PFSK-1 (cell line): ENCODE results near the gene LRP3.

Experiments
- FOXP2 ChIP-seq: optimal IDR thresholded peaks from 2 replicates; pipeline ENCODE3; 2011; ENCODE audit warnings: borderline replicate concordance, control low read depth, inconsistent platforms; ENCODE audit not compliant: insufficient read depth; ENCODE audit errors: extremely low read length, extremely low read depth
- POLR2AphosphoS5 ChIP-seq: IDR thresholded peaks from 2 replicates; pipeline ENCODE4 v1.6.1; 2012; ENCODE audit warnings: low read depth, mild to moderate bottlenecking, control low read depth, low read length, moderate library complexity
- SIN3A ChIP-seq: IDR thresholded peaks from 2 replicates; pipeline ENCODE4 v1.6.1; 2012; ENCODE audit warnings: mild to moderate bottlenecking, low read length, moderate library complexity, borderline replicate concordance; ENCODE audit not compliant: insufficient read depth
- TAF1 ChIP-seq: IDR thresholded peaks from 2 replicates; pipeline ENCODE4 v1.6.1; 2012; ENCODE audit warnings: low read length, control low read depth, borderline replicate concordance; ENCODE audit not compliant: insufficient read depth
- TF ChIP-seq, protein P1 (sequence below), 2 experiments: IDR thresholded peaks; 2 replicates each; pipeline versions ENCODE4 v1.6.1 to v1.8.0; 2011 to 2012; ENCODE audit warnings: low read depth in 2 of 2, low read length in 2 of 2, control low read depth in 1 of 2, inconsistent platforms in 1 of 2, mild to moderate bottlenecking in 1 of 2, moderate library complexity in 1 of 2; ENCODE audit not compliant: insufficient read depth in 1 of 2

Gene LRP3

DNA sequence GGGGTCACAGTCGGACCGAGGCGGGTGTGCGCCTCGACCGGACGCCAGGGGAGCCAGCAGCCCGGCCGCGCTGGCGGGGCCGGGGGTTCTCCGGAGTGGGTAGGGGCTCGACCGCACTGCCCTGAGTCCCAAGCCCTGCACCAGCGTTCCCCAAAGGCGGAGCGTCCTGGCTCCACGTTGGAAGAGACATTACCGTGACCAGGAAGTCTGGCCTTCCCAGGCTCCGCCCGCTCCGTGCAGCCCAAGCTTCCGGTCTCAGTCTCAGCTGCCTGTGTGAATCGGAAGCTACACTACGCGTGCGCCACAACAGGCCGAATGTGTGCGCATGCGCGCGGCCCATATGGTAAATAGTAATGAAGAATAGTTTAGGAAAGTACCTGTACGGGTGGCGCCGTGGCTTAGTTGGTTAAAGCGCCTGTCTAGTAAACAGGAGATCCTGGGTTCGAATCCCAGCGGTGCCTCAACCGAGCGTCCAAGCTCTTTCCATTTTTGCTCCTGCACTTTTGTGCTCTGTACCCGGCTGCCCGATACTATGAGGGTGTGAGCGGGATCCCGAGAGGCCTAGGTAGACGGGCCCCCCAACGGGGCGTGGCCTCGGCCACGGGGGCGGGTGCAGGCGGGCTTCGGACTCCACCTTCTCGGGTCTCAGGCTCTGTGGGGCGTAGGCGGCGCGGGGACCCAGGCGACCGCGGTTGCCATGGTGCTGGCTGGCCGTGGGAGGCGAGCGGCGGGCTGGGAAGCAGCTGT is 17.3 kb upstream of the LRP3 start:
- TF ChIP-seq FOXP2 (peak; percentile 86), POLR2AphosphoS5 (peak; percentile 95), TAF1 (peak; percentile 87; the same call in 1 of the 2 replicates), SIN3A (0 out of 2 replicates have a peak, but pooled peaks have one; percentile 51)
- TF ChIP-seq, protein P1, sequence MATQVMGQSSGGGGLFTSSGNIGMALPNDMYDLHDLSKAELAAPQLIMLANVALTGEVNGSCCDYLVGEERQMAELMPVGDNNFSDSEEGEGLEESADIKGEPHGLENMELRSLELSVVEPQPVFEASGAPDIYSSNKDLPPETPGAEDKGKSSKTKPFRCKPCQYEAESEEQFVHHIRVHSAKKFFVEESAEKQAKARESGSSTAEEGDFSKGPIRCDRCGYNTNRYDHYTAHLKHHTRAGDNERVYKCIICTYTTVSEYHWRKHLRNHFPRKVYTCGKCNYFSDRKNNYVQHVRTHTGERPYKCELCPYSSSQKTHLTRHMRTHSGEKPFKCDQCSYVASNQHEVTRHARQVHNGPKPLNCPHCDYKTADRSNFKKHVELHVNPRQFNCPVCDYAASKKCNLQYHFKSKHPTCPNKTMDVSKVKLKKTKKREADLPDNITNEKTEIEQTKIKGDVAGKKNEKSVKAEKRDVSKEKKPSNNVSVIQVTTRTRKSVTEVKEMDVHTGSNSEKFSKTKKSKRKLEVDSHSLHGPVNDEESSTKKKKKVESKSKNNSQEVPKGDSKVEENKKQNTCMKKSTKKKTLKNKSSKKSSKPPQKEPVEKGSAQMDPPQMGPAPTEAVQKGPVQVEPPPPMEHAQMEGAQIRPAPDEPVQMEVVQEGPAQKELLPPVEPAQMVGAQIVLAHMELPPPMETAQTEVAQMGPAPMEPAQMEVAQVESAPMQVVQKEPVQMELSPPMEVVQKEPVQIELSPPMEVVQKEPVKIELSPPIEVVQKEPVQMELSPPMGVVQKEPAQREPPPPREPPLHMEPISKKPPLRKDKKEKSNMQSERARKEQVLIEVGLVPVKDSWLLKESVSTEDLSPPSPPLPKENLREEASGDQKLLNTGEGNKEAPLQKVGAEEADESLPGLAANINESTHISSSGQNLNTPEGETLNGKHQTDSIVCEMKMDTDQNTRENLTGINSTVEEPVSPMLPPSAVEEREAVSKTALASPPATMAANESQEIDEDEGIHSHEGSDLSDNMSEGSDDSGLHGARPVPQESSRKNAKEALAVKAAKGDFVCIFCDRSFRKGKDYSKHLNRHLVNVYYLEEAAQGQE (IDR thresholded peaks at IDR 0.05; ENCODE audit: insufficient read depth in 1 of 2, low read depth in 2 of 2, low read length in 2 of 2): no peak

DNA sequence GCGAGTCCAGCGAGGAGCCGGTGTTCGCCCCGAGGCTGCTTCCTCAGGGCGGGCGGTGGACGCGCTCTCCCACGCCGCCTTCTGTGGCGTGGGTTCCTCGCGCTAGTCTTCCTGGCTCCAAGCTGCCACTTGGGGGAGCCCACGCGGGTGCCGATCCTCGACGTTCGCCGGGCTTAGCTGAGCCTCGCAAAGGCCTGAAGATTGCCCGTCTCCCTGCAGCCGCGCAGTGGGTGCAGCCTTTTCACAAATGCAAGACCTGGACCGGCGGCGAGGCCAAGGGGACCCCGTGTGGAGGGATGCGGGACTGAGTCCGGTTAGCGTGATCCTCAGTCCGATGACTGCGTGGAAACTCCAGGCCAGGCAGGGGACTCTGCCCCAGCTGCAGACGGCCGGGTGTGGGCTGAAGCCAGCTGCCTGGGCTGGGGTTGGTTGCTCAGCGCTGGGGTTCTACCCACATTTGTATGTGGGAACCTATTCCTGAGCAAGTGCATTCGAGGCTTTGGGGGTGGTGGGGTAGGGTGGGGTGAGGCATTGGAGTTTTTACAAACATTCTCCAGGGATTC is 16.6 kb upstream of the LRP3 start:
- TF ChIP-seq TAF1: no peak
- TF ChIP-seq SIN3A: no peak
- TF ChIP-seq FOXP2: no peak
- no peak for TF ChIP-seq POLR2AphosphoS5
- TF ChIP-seq, protein P1 (IDR thresholded peaks at IDR 0.05; ENCODE audit: insufficient read depth in 1 of 2, low read depth in 2 of 2, low read length in 2 of 2): no peak

DNA sequence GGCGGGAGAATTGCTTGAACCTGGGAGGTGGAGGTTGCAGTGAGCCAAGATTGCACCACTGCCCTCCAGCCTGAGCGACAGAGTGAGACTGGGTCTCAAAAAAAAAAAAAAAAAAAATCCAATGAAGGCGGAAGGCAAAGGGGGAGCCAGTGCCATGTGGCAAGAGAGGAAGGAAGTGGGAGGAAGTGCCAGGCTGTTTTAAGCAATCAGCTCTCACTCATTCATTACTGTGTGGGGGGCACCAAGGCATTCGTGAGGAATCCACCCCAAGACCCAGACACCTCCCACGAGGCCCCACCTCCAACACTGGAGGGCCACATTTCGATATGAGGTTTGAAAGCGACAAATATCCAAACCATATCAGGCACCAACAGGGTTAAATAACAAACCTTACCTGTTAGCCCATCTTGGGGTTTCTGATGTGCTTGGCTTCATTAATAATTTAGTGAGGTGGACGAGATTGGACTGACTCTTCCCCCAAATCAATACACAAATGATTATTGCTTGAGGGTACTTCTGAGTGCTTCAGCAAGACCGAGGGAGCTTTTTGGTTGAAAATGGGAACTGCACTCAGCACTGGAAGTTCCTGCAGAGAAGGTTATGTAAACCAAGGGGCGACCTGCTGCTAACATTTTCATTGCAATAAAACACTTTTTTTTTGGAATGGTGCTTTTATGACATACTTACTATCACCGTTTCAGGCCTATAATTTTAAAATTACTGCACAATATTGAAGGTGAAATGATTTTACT is 7.5 kb upstream of the LRP3 start:
- TF ChIP-seq FOXP2 (no peak), TAF1 (no peak), POLR2AphosphoS5 (no peak), SIN3A (no peak)
- TF ChIP-seq, protein P1 (IDR thresholded peaks at IDR 0.05; ENCODE audit: insufficient read depth in 1 of 2, low read depth in 2 of 2, low read length in 2 of 2): no peak

DNA sequence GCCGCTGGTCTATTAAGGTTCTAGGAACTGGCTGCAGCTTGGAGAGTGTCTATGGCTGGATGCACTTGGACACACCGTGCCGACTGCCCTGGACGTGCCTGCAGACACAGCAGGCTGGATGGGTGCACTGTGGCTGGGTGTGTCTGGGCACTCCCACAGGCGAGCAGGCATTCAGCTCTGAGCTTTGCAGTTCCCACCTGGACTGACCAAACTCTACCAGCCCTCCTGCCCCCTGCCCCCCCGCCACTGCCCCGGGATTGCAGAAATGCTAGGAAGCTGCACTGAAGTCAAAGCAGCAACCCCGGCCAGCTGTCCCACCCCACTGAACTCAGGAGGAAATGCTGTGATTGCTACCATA is 7.0 kb upstream of the LRP3 start:
- TF ChIP-seq POLR2AphosphoS5 (no peak), TAF1 (no peak), FOXP2 (no peak), SIN3A (no peak)
- TF ChIP-seq, protein P1 (IDR thresholded peaks at IDR 0.05; ENCODE audit: insufficient read depth in 1 of 2, low read depth in 2 of 2, low read length in 2 of 2): no peak

DNA sequence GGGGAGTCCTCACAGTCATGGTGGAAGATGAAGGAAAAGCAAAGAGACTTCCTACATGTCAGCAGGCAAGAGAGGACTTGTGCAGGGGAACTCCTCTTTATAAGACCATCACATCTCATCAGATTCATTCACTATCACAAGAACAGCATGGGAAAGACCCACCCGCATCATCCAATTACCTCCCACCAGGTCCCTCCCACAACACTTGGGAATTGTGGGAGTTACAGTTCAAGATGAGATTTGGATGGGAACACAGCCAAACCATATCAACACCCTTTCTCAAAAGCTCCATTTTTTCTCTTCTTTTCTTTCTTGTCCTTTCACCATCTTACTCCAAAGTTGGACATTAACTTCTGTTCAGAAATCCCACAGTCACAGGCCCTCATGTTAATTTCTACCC is 4.7 kb upstream of the LRP3 start:
- no peak for TF ChIP-seq POLR2AphosphoS5
- no peak for TF ChIP-seq TAF1
- TF ChIP-seq SIN3A: no peak
- TF ChIP-seq, protein P1 (IDR thresholded peaks at IDR 0.05; ENCODE audit: insufficient read depth in 1 of 2, low read depth in 2 of 2, low read length in 2 of 2): no peak
- no peak for TF ChIP-seq FOXP2
